Right lobe of liver (tissue), 4 donors: ENCODE measurements around the gene UTP18.

ENCODE experiments used
- CTCF ChIP-seq, 4 donors: fragments of 200-600 bp in 3 of 4; fragments of 450-650 bp in 1 of 4; IDR thresholded peaks; one replicate each; pipeline versions ENCODE4 v1.5.1 to v1.8.0; 2016 to 2022; ENCODE audit warnings: antibody characterized with exemption in 4 of 4, mild to moderate bottlenecking in 2 of 4
- POLR2A ChIP-seq: fragments of 450-650 bp; IDR thresholded peaks from one replicate; pipeline ENCODE4 v1.6.1; 2017; ENCODE audit warnings: antibody characterized with exemption, mild to moderate bottlenecking
- donor health status: DM: no; HTN: no; CAD: no.
- donor health status: DM: no; HTN: no; CAD: no.
- donor health status: DM: no; HTN: yes; CAD: no.

- TF ChIP-seq CTCF (IDR thresholded peaks at IDR 0.05) (no peak), POLR2A (no peak)
These were observed 28.3 kb upstream of the UTP18 start for GRCh38 chr17:51231999-51232398.
